NCI-H2029 (cell line): Measurements from ENCODE around the gene DCAF4.
A peak's percentile ranks its signal among the peaks of the same experiment; 100 is the strongest.
"Not testable (repeated sequence)": the region's sequence is repeated elsewhere in the genome, so short reads cannot be mapped to it uniquely, and the experiment has no call there.

Source experiments
- DNase-seq: peaks from one replicate; lab custom pipeline; 2025; lab: John Stamatoyannopoulos, UW

The DCAF4 gene

GRCh38 chr14:72932893-72933292 lies 6.6 kb downstream of the DCAF4 start:
- DNase-seq, result no peak

- no peak for DNase-seq
Observed at GRCh38 chr14:72939630-72940029, 13.4 kb downstream of the DCAF4 start.

GRCh38 chr14:72941286-72941985 lies 15.2 kb downstream of the DCAF4 start:
- DNase-seq, result no peak

- DNase-seq, result no peak
Observed at GRCh38 chr14:72942934-72943333, 16.7 kb downstream of the DCAF4 start.

GRCh38 chr14:72943876-72944430 lies 17.7 kb downstream of the DCAF4 start:
- DNase-seq, result no peak

GRCh38 chr14:72945356-72946027 lies 19.2 kb downstream of the DCAF4 start:
- DNase-seq, result no peak

GRCh38 chr14:72946491-72946890 lies 20.2 kb downstream of the DCAF4 start:
- DNase-seq, result no peak

- no peak for DNase-seq
Observed at GRCh38 chr14:72947366-72948160, 21.3 kb downstream of the DCAF4 start.

- DNase-seq, result peak; percentile 16
Observed at GRCh38 chr14:72948481-72949138, 22.3 kb downstream of the DCAF4 start.

GRCh38 chr14:72952171-72952570 lies 25.9 kb downstream of the DCAF4 start:
- no peak for DNase-seq

GRCh38 chr14:72956741-72957140 lies 30.5 kb downstream of the DCAF4 start:
- not testable (repeated sequence) for DNase-seq

- DNase-seq, result no peak
Observed at GRCh38 chr14:72957213-72957612, 30.9 kb downstream of the DCAF4 start.

- DNase-seq, result no peak
Observed at GRCh38 chr14:72958548-72958947, 32.3 kb downstream of the DCAF4 start.

- not testable (repeated sequence) for DNase-seq
Observed at GRCh38 chr14:72961016-72961415, 34.8 kb downstream of the DCAF4 start.

GRCh38 chr14:72961579-72962335 lies 35.5 kb downstream of the DCAF4 start:
- no peak for DNase-seq

- peak; percentile 29 for DNase-seq
Observed at GRCh38 chr14:72962336-72962754, 36.1 kb downstream of the DCAF4 start.

GRCh38 chr14:72962829-72963312 lies 36.6 kb downstream of the DCAF4 start:
- DNase-seq, result peak; percentile 30

- DNase-seq, result no peak
Observed at GRCh38 chr14:72965249-72965648, 39.0 kb downstream of the DCAF4 start.

- no peak for DNase-seq
Observed at GRCh38 chr14:72966038-72966437, 39.8 kb downstream of the DCAF4 start.

- DNase-seq, result no peak
Observed at GRCh38 chr14:72968316-72968715, 42.1 kb downstream of the DCAF4 start.

GRCh38 chr14:72970058-72970630 lies 43.9 kb downstream of the DCAF4 start:
- no peak for DNase-seq
